ENCODE results near the gene ACAN. TPM values are rescaled to one million over a fixed set of nuclear protein-coding genes. Genes with fewer than 3 reads are reported as not detected.

Gene ACAN
- total RNA-seq, 1 donor from 2014 or later, result not detected

DNA sequence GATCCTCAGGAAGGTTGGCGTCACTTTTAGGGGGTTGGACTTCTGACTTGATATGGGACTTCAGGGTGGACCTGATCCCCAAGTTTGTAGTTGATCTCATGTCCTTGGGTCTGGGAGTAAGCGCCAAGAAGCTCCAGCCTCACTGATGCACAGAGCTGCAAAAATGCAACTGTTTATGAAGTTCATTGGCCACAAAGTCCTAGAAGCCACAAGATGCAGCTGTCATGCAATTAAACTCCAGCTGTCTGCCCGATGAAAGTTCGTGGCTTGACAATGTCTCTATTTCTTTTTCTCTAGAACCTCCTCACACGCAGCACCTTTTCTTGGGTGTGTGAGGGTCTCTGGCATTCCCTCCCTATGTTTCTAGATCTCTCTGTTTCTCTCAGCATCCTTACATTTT is 9.2 kb upstream of the ACAN start:
- TF ChIP-seq, protein P1, sequence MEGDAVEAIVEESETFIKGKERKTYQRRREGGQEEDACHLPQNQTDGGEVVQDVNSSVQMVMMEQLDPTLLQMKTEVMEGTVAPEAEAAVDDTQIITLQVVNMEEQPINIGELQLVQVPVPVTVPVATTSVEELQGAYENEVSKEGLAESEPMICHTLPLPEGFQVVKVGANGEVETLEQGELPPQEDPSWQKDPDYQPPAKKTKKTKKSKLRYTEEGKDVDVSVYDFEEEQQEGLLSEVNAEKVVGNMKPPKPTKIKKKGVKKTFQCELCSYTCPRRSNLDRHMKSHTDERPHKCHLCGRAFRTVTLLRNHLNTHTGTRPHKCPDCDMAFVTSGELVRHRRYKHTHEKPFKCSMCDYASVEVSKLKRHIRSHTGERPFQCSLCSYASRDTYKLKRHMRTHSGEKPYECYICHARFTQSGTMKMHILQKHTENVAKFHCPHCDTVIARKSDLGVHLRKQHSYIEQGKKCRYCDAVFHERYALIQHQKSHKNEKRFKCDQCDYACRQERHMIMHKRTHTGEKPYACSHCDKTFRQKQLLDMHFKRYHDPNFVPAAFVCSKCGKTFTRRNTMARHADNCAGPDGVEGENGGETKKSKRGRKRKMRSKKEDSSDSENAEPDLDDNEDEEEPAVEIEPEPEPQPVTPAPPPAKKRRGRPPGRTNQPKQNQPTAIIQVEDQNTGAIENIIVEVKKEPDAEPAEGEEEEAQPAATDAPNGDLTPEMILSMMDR (IDR thresholded peaks at IDR 0.05; ENCODE audit: insufficient read depth, low read length, severe bottlenecking), result no peak
- Histone ChIP-seq H3K4me3 (ENCODE audit: low read depth, low read length) (no peak overlapping the region), H3K27me3 (ENCODE audit: control insufficient read depth, insufficient read depth, low read length) (peaks cover 6% of the 10 kb centered on the region), H3K36me3 (ENCODE audit: control insufficient read depth, insufficient read depth, low read length) (no peaks in the 10 kb centered on the region)
- FAIRE-seq (no peak), DNase-seq (ENCODE audit: low read depth) (no peak)

DNA sequence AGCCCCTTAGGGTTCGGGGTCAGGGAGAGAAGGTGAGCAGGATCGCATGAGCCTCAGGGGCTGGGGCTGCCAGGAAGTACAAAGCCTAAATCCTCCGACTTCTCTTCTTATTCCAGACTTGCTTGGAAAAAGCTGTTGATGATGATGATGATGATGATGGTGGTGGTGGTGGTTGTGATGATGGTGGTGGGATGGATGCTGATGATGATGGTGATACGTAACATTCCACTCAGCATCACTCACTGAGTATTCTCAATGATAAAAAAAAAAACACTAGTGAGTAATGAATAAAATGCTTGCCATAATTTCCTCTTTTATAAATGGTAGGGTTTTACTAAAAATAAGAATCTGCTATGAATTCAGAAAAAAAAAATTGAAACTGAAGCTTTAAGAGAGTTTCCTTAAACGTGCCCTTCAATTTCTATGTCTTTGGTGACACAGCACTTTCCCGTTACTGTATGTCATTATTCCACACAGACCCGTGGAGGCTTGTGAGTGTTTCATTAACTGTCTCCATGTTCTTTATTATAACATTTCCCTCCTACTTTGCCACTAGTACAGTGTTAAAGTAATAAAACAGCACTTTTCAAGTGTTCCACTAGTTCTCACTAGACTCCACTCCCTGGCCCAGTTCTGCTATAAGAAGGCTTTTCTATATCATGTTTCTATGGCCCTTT is 5.4 kb upstream of the ACAN start:
- TF ChIP-seq, protein P1 (IDR thresholded peaks at IDR 0.05; ENCODE audit: insufficient read depth, low read length, severe bottlenecking), result no peak
- H3K36me3 ChIP-seq (ENCODE audit: control insufficient read depth, insufficient read depth, low read length), result no peaks in the 10 kb centered on the region
- DNase-seq (ENCODE audit: low read depth) (no peak), FAIRE-seq (no peak)
- H3K4me3 ChIP-seq (ENCODE audit: low read depth, low read length), result no peak overlapping the region
- peaks cover 14% of the 10 kb centered on the region for H3K27me3 ChIP-seq (ENCODE audit: control insufficient read depth, insufficient read depth, low read length)

DNA sequence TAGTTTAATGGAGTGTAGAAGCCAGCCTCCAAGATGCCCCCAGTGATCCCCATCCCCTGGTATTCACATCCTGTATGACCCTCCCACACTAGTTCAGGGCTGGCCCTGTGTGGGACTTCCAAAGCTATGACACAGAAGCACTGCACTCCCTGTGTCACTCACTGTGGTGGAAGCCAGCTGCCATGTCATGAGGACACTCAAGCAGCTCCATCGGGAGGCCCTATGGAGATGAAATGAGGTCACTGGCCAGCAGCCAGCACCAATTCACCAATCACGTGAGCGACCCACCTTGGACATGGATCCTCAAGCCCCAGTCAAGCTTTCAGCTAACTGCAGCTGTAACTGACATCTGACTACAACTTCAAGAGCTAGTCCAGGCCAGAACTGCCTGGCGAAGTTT is 3.9 kb upstream of the ACAN start:
- no peaks in the 10 kb centered on the region for H3K36me3 ChIP-seq (ENCODE audit: control insufficient read depth, insufficient read depth, low read length)
- H3K27me3 ChIP-seq (ENCODE audit: control insufficient read depth, insufficient read depth, low read length), result peaks cover 21% of the 10 kb centered on the region
- no peak overlapping the region for H3K4me3 ChIP-seq (ENCODE audit: low read depth, low read length)
- FAIRE-seq (no peak), DNase-seq (ENCODE audit: low read depth) (no peak)
- TF ChIP-seq, protein P1 (IDR thresholded peaks at IDR 0.05; ENCODE audit: insufficient read depth, low read length, severe bottlenecking), result no peak

DNA sequence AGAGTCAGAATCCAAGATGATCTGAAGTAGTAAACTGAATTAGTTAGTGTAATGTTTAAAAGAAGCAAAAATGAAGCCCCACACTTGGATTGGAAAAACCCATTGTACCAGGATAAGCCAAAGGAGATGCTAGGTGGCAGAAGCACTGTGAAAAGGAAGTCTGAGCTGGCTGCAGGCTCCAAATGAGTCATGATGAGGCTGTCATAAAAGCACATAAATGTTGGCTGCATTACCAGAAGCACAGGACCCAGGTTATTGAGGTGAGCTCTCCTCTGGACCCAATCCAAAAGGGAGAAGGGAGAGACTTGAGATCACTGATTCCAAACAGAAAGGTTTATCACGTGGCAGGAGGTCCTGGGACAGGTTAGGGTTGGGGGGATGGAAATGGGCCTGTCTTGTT is 3.2 kb upstream of the ACAN start:
- H3K27me3 ChIP-seq (ENCODE audit: control insufficient read depth, insufficient read depth, low read length), result peaks cover 28% of the 10 kb centered on the region
- no peak overlapping the region for H3K4me3 ChIP-seq (ENCODE audit: low read depth, low read length)
- DNase-seq (ENCODE audit: low read depth) (peak; percentile 81), FAIRE-seq (peak; percentile 18)
- TF ChIP-seq, protein P1 (IDR thresholded peaks at IDR 0.05; ENCODE audit: insufficient read depth, low read length, severe bottlenecking), result no peak
- H3K36me3 ChIP-seq (ENCODE audit: control insufficient read depth, insufficient read depth, low read length), result no peaks in the 10 kb centered on the region

DNA sequence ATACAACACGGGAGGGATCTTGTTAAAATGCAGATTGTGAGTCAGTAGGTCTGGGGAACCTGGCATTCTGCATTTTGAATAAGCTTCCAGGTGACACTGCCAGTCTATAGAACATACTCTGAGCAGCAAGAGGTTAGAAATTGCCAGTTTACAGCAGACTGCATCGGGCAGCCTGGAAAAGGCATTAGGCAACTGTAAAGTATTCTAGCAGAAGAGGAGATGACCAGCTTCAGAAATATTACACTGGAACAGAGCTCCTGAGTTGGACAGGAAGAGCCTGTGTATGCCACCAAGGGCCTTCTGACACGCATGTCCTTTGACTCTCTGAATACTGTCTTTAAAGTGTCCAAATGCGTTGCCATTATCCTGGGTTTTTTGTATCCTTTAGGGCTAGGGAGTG is 2.5 kb upstream of the ACAN start:
- Histone ChIP-seq H3K4me3 (ENCODE audit: low read depth, low read length) (no peak overlapping the region), H3K36me3 (ENCODE audit: control insufficient read depth, insufficient read depth, low read length) (no peaks in the 10 kb centered on the region), H3K27me3 (ENCODE audit: control insufficient read depth, insufficient read depth, low read length) (peaks cover 30% of the 10 kb centered on the region)
- TF ChIP-seq, protein P1 (IDR thresholded peaks at IDR 0.05; ENCODE audit: insufficient read depth, low read length, severe bottlenecking), result no peak
- FAIRE-seq (no peak), DNase-seq (ENCODE audit: low read depth) (no peak)
